Measurements from ENCODE around the gene GARNL3.
A peak's percentile ranks its signal among the peaks of the same experiment; 100 is the strongest.

The GARNL3 gene

DNA sequence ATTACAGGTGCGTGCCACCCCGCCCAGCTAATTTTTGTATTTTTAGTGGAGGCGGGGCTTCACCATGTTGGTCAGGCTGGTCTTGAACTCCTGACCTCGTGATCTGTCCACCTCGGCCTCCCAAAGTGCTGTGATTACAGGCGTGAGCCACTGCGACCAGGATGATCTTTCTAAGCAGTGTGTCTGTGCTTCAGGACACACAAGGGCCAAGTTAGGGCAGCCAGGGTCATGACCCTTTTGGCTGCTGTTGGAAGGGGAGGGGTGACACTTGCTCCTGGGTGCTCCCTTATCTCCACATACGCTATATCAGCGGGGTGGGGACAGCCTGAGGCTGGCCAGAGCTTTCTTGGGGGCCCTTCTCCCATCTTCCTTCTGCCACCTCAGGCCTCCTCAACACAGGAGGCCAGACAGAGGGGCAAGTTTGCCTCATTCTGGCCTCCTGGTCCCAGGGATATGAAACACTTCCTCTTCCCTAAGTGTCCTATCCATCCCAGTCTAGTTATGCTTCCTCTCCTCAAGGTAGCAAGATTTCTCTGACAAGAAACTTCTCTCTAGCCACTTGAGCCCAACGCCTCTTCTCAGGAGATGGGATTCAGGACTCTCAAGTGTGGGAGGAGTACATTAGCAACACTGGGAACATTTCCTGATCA is 157.7 kb downstream of the GARNL3 start:
- Histone ChIP-seq H3K36me3 (ENCODE audit: control insufficient read depth in 4 of 4, insufficient read depth in 4 of 4, low read length in 3 of 4) (no peaks in the 10 kb centered on the region), H3K27me3 (replicated peaks in 2 of 5; ENCODE audit: control insufficient read depth in 4 of 5, insufficient read depth in 5 of 5, low read length in 4 of 5) (no peaks in the 10 kb centered on the region), H3K4me3 (ENCODE audit: control insufficient read depth in 1 of 7, extremely low read depth in 1 of 7, insufficient read depth in 4 of 7, low read depth in 2 of 7, low read length in 6 of 7) (peak overlapping the region in 1 of 7 experiments; percentile 86), H3K9me3 (ENCODE audit: control extremely low read depth in 1 of 5, control insufficient read depth in 4 of 5, insufficient read depth in 2 of 5, low read depth in 1 of 5, low read length in 4 of 5) (no peaks in the 10 kb centered on the region), H3K4me1 (ENCODE audit: control extremely low read depth in 1 of 4, control insufficient read depth in 4 of 4, insufficient read depth in 4 of 4, low read length in 3 of 4) (peaks cover 5 to 32% (median 25%) of the 10 kb centered on the region in 4 experiments), H3K27ac (ENCODE audit: insufficient read depth in 1 of 2, low read depth in 1 of 2, low read length in 2 of 2, poor library complexity in 1 of 2, severe bottlenecking in 2 of 2) (no peak overlapping the region)
- CTCF ChIA-PET = interaction anchor here (1.0 to 1.8 kb wide), 5 partner anchors 18 to 207 kb away, joined by 3 to 5 read pairs (median 3); partner anchors contain the start of genes LRSAM1 and RPL12
- no peak for DNase-seq
- POLR2A ChIA-PET = no interaction called here
- WGBS (ENCODE audit: insufficient coverage) = 98% methylated on average over 10 of the region's 10 CpGs

DNA sequence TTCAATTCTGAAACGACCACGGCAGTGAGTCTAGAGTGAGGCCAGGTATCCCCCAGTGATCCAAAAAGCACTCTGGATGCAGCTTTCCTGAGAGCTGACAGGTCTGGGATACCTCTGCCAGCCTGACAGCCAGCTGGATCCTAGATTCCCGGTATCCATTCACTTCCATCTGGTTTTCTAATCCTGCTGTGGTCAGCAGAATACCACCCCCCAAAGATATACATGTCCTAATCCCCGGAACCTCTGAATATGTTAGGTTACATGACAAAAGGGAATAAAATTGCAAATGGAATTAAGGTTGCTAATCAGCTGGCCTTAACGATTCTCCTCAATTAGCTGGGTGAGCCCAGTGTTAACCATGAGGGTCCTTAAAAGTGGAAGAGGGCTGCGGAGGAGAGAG is 158.2 kb downstream of the GARNL3 start:
- Histone ChIP-seq H3K27ac (ENCODE audit: insufficient read depth in 1 of 2, low read depth in 1 of 2, low read length in 2 of 2, poor library complexity in 1 of 2, severe bottlenecking in 2 of 2) (peak overlapping the region in 1 of 2 experiments; percentile 89), H3K9me3 (ENCODE audit: control extremely low read depth in 1 of 5, control insufficient read depth in 4 of 5, insufficient read depth in 2 of 5, low read depth in 1 of 5, low read length in 4 of 5) (no peaks in the 10 kb centered on the region), H3K27me3 (replicated peaks in 2 of 5; ENCODE audit: control insufficient read depth in 4 of 5, insufficient read depth in 5 of 5, low read length in 4 of 5) (no peaks in the 10 kb centered on the region), H3K4me1 (ENCODE audit: control extremely low read depth in 1 of 4, control insufficient read depth in 4 of 4, insufficient read depth in 4 of 4, low read length in 3 of 4) (peaks cover 5 to 32% (median 25%) of the 10 kb centered on the region in 4 experiments), H3K4me3 (ENCODE audit: control insufficient read depth in 1 of 7, extremely low read depth in 1 of 7, insufficient read depth in 4 of 7, low read depth in 2 of 7, low read length in 6 of 7) (peak overlapping the region in 6 of 7 experiments; percentile 13 to 99 (median 91)), H3K36me3 (ENCODE audit: control insufficient read depth in 4 of 4, insufficient read depth in 4 of 4, low read length in 3 of 4) (no peaks in the 10 kb centered on the region)
- CTCF ChIA-PET = interaction anchor here (1.0 to 1.6 kb wide), 4 partner anchors 17 to 208 kb away, joined by 3 read pairs; partner anchors contain the start of genes LRSAM1 and RPL12
- POLR2A ChIA-PET = no interaction called here
- DNase-seq = no peak
- WGBS (ENCODE audit: insufficient coverage) = 85% methylated on average over 4 of the region's 6 CpGs

DNA sequence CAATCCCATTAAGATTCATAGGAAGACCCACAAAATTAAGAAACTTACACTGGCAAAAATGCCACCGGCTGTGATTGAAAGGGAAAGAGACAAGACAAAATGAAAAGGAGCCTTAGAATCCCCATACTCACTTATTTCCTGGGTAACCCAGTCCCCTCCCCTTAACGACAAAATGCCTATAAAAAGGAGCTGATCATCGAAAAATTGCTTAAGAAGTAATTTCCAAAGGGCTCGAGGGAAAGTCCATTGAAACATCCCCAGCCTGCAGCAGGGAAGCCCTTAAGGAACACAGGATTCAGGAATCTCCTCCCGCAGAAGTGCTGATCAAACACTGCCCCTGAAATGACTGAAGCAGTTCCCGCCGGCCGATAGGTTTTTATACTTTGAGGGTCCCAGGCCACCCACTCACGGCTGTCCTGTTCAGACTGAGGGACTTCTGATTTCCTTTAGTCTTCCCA is 158.9 kb downstream of the GARNL3 start:
- no peaks in the 10 kb centered on the region for H3K27me3 ChIP-seq (replicated peaks in 2 of 5; ENCODE audit: control insufficient read depth in 4 of 5, insufficient read depth in 5 of 5, low read length in 4 of 5)
- peaks cover 0 to 3% (median 2%) of the 10 kb centered on the region in 4 experiments for H3K36me3 ChIP-seq (ENCODE audit: control insufficient read depth in 4 of 4, insufficient read depth in 4 of 4, low read length in 3 of 4)
- WGBS (ENCODE audit: insufficient coverage) = 0% methylated on average over 7 of the region's 9 CpGs
- no peak for DNase-seq
- peak overlapping the region; percentile 80 to 89 for H3K27ac ChIP-seq (ENCODE audit: insufficient read depth in 1 of 2, low read depth in 1 of 2, low read length in 2 of 2, poor library complexity in 1 of 2, severe bottlenecking in 2 of 2)
- H3K4me3 ChIP-seq (ENCODE audit: control insufficient read depth in 1 of 7, extremely low read depth in 1 of 7, insufficient read depth in 4 of 7, low read depth in 2 of 7, low read length in 6 of 7) = peak overlapping the region; percentile 71 to 99 (median 92)
- H3K9me3 ChIP-seq (ENCODE audit: control extremely low read depth in 1 of 5, control insufficient read depth in 4 of 5, insufficient read depth in 2 of 5, low read depth in 1 of 5, low read length in 4 of 5) = no peaks in the 10 kb centered on the region
- ChIA-PET CTCF (interaction anchor here (1.2 to 1.6 kb wide), 2 partner anchors 29 to 209 kb away, joined by 3 read pairs; no protein-coding TSS in a partner anchor), POLR2A (interaction anchor here (1.4 kb wide), 2 partner anchors 25 to 27 kb away, joined by 4 to 14 read pairs; partner anchors contain the start of genes LRSAM1 and RPL12)
- peaks cover 5 to 32% (median 25%) of the 10 kb centered on the region in 4 experiments for H3K4me1 ChIP-seq (ENCODE audit: control extremely low read depth in 1 of 4, control insufficient read depth in 4 of 4, insufficient read depth in 4 of 4, low read length in 3 of 4)

DNA sequence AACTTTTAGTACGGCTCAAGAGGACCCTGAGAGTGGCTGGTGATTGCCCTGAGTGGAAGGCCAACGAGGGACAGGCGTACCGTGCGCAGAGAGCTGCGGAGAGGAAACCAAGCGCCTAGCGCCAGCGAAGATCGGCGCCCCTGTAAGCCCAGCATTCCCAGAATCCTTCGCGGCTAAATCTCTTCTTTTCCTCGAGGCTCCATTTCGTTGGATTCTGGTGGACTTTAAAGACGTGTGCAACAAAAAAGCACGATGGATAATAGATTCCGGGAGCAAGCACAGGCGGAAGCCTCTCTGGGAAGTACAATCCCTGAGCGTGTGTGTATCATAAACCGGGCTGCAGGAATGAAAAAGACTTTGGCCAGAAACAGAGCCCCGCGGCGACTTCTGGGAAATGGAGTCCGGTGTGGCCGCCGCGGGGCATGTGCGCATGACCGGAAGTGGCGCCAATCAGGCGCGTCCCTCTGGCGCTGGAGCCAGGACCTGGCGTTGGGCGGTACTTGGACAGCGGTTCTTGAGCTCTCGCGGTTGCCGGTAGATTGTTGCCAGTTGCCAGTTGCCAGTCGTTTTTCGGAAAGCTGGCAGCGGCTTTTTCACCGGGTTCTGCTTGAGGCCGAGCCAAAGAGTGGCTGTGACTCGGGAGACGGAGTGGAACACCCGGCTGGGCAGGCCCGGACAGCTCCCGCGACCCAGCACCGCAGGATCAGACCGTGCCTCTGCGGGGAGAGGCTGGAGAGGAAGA is 159.5 kb downstream of the GARNL3 start, which contains the start of gene ZNF79:
Gene ZNF79 (plus strand): TSS at position 449 of the 742 bp plus-strand sequence. CDS start 406 bp downstream, outside the sequence.
- Histone ChIP-seq H3K4me1 (ENCODE audit: control extremely low read depth in 1 of 4, control insufficient read depth in 4 of 4, insufficient read depth in 4 of 4, low read length in 3 of 4) (peaks cover 5 to 32% (median 22%) of the 10 kb centered on the region in 4 experiments), H3K27ac (ENCODE audit: insufficient read depth in 1 of 2, low read depth in 1 of 2, low read length in 2 of 2, poor library complexity in 1 of 2, severe bottlenecking in 2 of 2) (peak within 1 kb of the TSS; percentile 80 to 89), H3K4me3 (ENCODE audit: control insufficient read depth in 1 of 7, extremely low read depth in 1 of 7, insufficient read depth in 4 of 7, low read depth in 2 of 7, low read length in 6 of 7) (peak within 1 kb of the TSS; percentile 71 to 99 (median 92)), H3K36me3 (ENCODE audit: control insufficient read depth in 4 of 4, insufficient read depth in 4 of 4, low read length in 3 of 4) (peaks cover 0 to 9% (median 5%) of the 10 kb centered on the region in 4 experiments), H3K9me3 (ENCODE audit: control extremely low read depth in 1 of 5, control insufficient read depth in 4 of 5, insufficient read depth in 2 of 5, low read depth in 1 of 5, low read length in 4 of 5) (no peaks in the 10 kb centered on the region), H3K27me3 (replicated peaks in 2 of 5; ENCODE audit: control insufficient read depth in 4 of 5, insufficient read depth in 5 of 5, low read length in 4 of 5) (no peaks in the 10 kb centered on the region)
- WGBS (ENCODE audit: insufficient coverage) = 0% methylated on average over 54 of the region's 54 CpGs
- ChIA-PET CTCF (interaction anchor here (0.8 to 1.6 kb wide), 3 partner anchors 30 to 209 kb away, joined by 3 to 4 read pairs (median 3); no protein-coding TSS in a partner anchor), POLR2A (interaction anchor here (1.4 kb wide), 2 partner anchors 24 to 27 kb away, joined by 4 to 14 read pairs; partner anchors contain the start of genes LRSAM1 and RPL12)
- DNase-seq = peak; percentile 90 to 97 (median 97)

DNA sequence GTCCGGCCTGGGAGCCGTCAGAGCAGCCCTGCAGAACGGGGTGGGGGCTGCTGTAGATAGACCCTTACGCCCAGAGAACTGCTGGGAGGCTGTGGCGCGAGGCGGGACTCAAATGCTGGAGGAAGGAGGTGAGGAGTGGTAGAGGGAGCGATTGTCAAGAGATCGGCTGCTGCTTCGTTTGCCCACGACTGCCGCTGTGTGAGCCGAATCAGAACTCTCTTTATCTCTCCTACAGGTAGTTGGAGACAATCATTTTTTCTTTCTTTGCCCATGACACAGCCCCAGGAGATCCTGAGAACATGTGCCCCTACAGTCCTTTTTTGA is 160.1 kb downstream of the GARNL3 start:
- H3K9me3 ChIP-seq (ENCODE audit: control extremely low read depth in 1 of 5, control insufficient read depth in 4 of 5, insufficient read depth in 2 of 5, low read depth in 1 of 5, low read length in 4 of 5) = no peaks in the 10 kb centered on the region
- POLR2A ChIA-PET = interaction anchor here (1.4 kb wide), 2 partner anchors 24 to 26 kb away, joined by 4 to 14 read pairs; partner anchors contain the start of genes LRSAM1 and RPL12
- DNase-seq = peak in 2 of 3 donors; percentile 27 to 39
- 0% methylated on average over 12 of the region's 13 CpGs for WGBS (ENCODE audit: insufficient coverage)
- peak overlapping the region; percentile 80 to 89 for H3K27ac ChIP-seq (ENCODE audit: insufficient read depth in 1 of 2, low read depth in 1 of 2, low read length in 2 of 2, poor library complexity in 1 of 2, severe bottlenecking in 2 of 2)
- no peaks in the 10 kb centered on the region for H3K27me3 ChIP-seq (replicated peaks in 2 of 5; ENCODE audit: control insufficient read depth in 4 of 5, insufficient read depth in 5 of 5, low read length in 4 of 5)
- peaks cover 2 to 12% (median 7%) of the 10 kb centered on the region in 4 experiments for H3K36me3 ChIP-seq (ENCODE audit: control insufficient read depth in 4 of 4, insufficient read depth in 4 of 4, low read length in 3 of 4)
- CTCF ChIA-PET = interaction anchor here (0.8 to 1.0 kb wide), 2 partner anchors 68 to 210 kb away, joined by 3 to 4 read pairs; no protein-coding TSS in a partner anchor
- peak overlapping the region; percentile 71 to 99 (median 92) for H3K4me3 ChIP-seq (ENCODE audit: control insufficient read depth in 1 of 7, extremely low read depth in 1 of 7, insufficient read depth in 4 of 7, low read depth in 2 of 7, low read length in 6 of 7)
- H3K4me1 ChIP-seq (ENCODE audit: control extremely low read depth in 1 of 4, control insufficient read depth in 4 of 4, insufficient read depth in 4 of 4, low read length in 3 of 4) = peaks cover 5 to 32% (median 22%) of the 10 kb centered on the region in 4 experiments

DNA sequence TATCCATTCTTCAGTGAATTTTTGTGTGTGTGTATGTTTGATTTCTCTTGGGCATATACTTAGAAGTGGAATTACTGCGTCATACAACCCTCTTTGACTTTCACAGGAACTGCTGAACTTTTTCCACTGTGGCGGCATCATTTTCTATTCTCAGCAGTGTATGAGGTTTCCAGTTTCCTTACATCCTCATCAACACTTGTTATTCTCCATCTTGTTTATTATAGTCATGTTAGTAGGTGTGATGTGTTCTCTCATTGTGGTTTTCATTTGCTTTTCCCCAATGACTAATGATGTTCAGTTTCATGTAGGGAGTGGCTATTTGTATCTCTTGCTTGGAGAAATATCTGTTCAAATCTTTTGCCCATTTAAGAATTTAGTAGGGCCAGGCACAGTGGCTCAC is 162.2 kb downstream of the GARNL3 start:
- POLR2A ChIA-PET = no interaction called here
- H3K27ac ChIP-seq (ENCODE audit: insufficient read depth in 1 of 2, low read depth in 1 of 2, low read length in 2 of 2, poor library complexity in 1 of 2, severe bottlenecking in 2 of 2) = no peak overlapping the region
- no peaks in the 10 kb centered on the region for H3K27me3 ChIP-seq (replicated peaks in 2 of 5; ENCODE audit: control insufficient read depth in 4 of 5, insufficient read depth in 5 of 5, low read length in 4 of 5)
- H3K4me3 ChIP-seq (ENCODE audit: control insufficient read depth in 1 of 7, extremely low read depth in 1 of 7, insufficient read depth in 4 of 7, low read depth in 2 of 7, low read length in 6 of 7) = no peak overlapping the region
- DNase-seq = no peak
- H3K4me1 ChIP-seq (ENCODE audit: control extremely low read depth in 1 of 4, control insufficient read depth in 4 of 4, insufficient read depth in 4 of 4, low read length in 3 of 4) = peaks cover 5 to 32% (median 22%) of the 10 kb centered on the region in 4 experiments
- CTCF ChIA-PET = no interaction called here
- H3K9me3 ChIP-seq (ENCODE audit: control extremely low read depth in 1 of 5, control insufficient read depth in 4 of 5, insufficient read depth in 2 of 5, low read depth in 1 of 5, low read length in 4 of 5) = no peaks in the 10 kb centered on the region
- peaks cover 9 to 21% (median 20%) of the 10 kb centered on the region in 4 experiments for H3K36me3 ChIP-seq (ENCODE audit: control insufficient read depth in 4 of 4, insufficient read depth in 4 of 4, low read length in 3 of 4)
- WGBS (ENCODE audit: insufficient coverage) = no CpG with 5 or more reads among the region's 2 CpGs
